Measurements from ENCODE around the gene ZBTB7C. TPM values are rescaled to one million over a fixed set of nuclear protein-coding genes. Genes with fewer than 3 reads are reported as not detected.

Gene ZBTB7C
- total and polyA plus RNA-seq, 9 of the 15 experiments (the other 6 are each of a cell fraction or from before 2014, with no cell fraction given), result not detected

- TF ChIP-seq NR4A1 (CRISPR knock-in tag; IDR thresholded peaks at IDR 0.05) (no peak), NR4A1 (tag; IDR thresholded peaks at IDR 0.05) (no peak), PRDM10 (IDR thresholded peaks at IDR 0.05; ENCODE audit: partially characterized antibody) (no peak), NFATC3 (IDR thresholded peaks at IDR 0.05) (no peak), MAFG (tag; conservative IDR thresholded peaks at IDR 0.05) (no peak), ERF (CRISPR knock-in tag; IDR thresholded peaks at IDR 0.05) (no peak), ZC3H4 (CRISPR knock-in tag; IDR thresholded peaks at IDR 0.05; ENCODE audit: borderline replicate concordance) (no peak), CBX5 (IDR thresholded peaks at IDR 0.05; ENCODE audit: borderline replicate concordance, low read depth) (no peak), E2F3 (CRISPR knock-in tag; IDR thresholded peaks at IDR 0.05) (no peak), NFYB (IDR thresholded peaks at IDR 0.05; ENCODE audit: extremely low read depth, insufficient read length) (no peak)
Observed at GRCh38 chr18:48058486-48058885, 350.7 kb downstream of the ZBTB7C start (continued).

GRCh38 chr18:48057018-48057417 lies 352.2 kb downstream of the ZBTB7C start:
- no peak overlapping the region for H2AFZ ChIP-seq (ENCODE audit: low read depth, low read length)
- FAIRE-seq (no peak), ATAC-seq (no peak), DNase-seq (ENCODE audit: extremely low read depth in 1 of 4, low spot score in 3 of 4) (no peak)
- intact Hi-C loops (cut with micrococcal nuclease), result no loop called here
- H3K9me1 ChIP-seq (ENCODE audit: control insufficient read depth, insufficient read depth, low read length), result no peaks in the 10 kb centered on the region
- peaks cover 4 to 8% of the 10 kb centered on the region in 2 experiments; a peak in 3 of 5 replicates for H3K4me1 ChIP-seq (replicated peaks in 1 of 2; ENCODE audit: control insufficient read depth in 2 of 2, insufficient read depth in 2 of 2, low read length in 2 of 2)
- POLR2A ChIA-PET, result no interaction called here
- in situ Hi-C loops (cut with MboI), result no loop called here
- no peaks in the 10 kb centered on the region for H3K79me2 ChIP-seq (ENCODE audit: control insufficient read depth, insufficient read depth, low read length)
- no peak overlapping the region for H3K4me2 ChIP-seq (ENCODE audit: insufficient read depth, low read length)
- H4K20me1 ChIP-seq (replicated peaks; ENCODE audit: control insufficient read depth, insufficient read depth, low read length), result no peaks in the 10 kb centered on the region
- H3K36me3 ChIP-seq (ENCODE audit: control insufficient read depth, insufficient read depth, low read length), result no peaks in the 10 kb centered on the region
- TF ChIP-seq ZNF197 (CRISPR knock-in tag; IDR thresholded peaks at IDR 0.05; ENCODE audit: low read depth) (no peak), NFE2L1 (tag; IDR thresholded peaks at IDR 0.05; ENCODE audit: borderline replicate concordance, low read depth) (no peak), PRPF4 (IDR thresholded peaks at IDR 0.05; ENCODE audit: insufficient read depth, low read depth, low read length, poor library complexity, severe bottlenecking) (no peak), ZNF146 (CRISPR knock-in tag; IDR thresholded peaks at IDR 0.05; ENCODE audit: unreplicated experiment) (peak; percentile 59), C11orf30 (IDR thresholded peaks at IDR 0.05; ENCODE audit: low read depth) (peak; percentile 27; the same call in 1 of the 2 replicates), NONO (IDR thresholded peaks at IDR 0.05; ENCODE audit: low read depth in 2 of 2, low read length in 1 of 2) (no peak), GATA2 (CRISPR knock-in tag; IDR thresholded peaks at IDR 0.05) (no peak), ZNF174 (CRISPR knock-in tag; IDR thresholded peaks at IDR 0.05) (no peak), MAFG (tag; conservative IDR thresholded peaks at IDR 0.05) (0 out of 2 replicates have a peak, but pooled peaks have one; percentile 18), MAFK (IDR thresholded peaks at IDR 0.05; ENCODE audit: low read length) (no peak), ZNF316 (IDR thresholded peaks at IDR 0.05) (peak; percentile 59), CCAR2 (IDR thresholded peaks at IDR 0.05; ENCODE audit: low read depth, low read length) (no peak), SREBF1 (IDR thresholded peaks at IDR 0.05; ENCODE audit: borderline replicate concordance, low read depth, low read length) (no peak)
- no TSS peak for BruUV-seq (replicated peaks)
- no peak overlapping the region for H3K27ac ChIP-seq (ENCODE audit: extremely low read depth, low read depth, low read length)
- CTCF ChIA-PET (ENCODE audit: low intra/inter-chr PET ratio), result no interaction called here
- no peak overlapping the region for H3K9ac ChIP-seq (ENCODE audit: insufficient read depth in 1 of 2, low read depth in 2 of 2, low read length in 2 of 2)
- no peaks in the 10 kb centered on the region for H3K9me3 ChIP-seq (replicated peaks; ENCODE audit: control insufficient read depth, insufficient read depth, low read depth, low read length)
- H3K4me3 ChIP-seq, result no peak overlapping the region
- peaks cover under 1 to 25% of the 10 kb centered on the region in 2 experiments; a peak in 3 of 5 replicates for H3K27me3 ChIP-seq (ENCODE audit: control insufficient read depth in 2 of 2, insufficient read depth in 2 of 2, low read length in 2 of 2)

Data from K562 (cell line).